Left ventricle myocardium inferior (tissue), 1 donor: ENCODE measurements around the gene RAET1G. TPM values are rescaled to one million over a fixed set of nuclear protein-coding genes. Genes with fewer than 3 reads are reported as not detected.
A peak's percentile ranks its signal among the peaks of the same experiment; 100 is the strongest.
"Not testable (repeated sequence)": the region's sequence is repeated elsewhere in the genome, so short reads cannot be mapped to it uniquely, and the experiment has no call there.

Experiments
- DNase-seq: peaks from one replicate; pipeline ENCODE4 v3.0.0-alpha.2; 2020
- H3K27ac ChIP-seq: fragments of 200-600 bp; replicated peaks from 2 replicates; pipeline ENCODE4 v1.8.0; 2021
- H3K27me3 ChIP-seq: fragments of 200-600 bp; 2 replicates; pipeline ENCODE4 v1.8.0; 2021; ENCODE audit warnings: low read depth
- H3K36me3 ChIP-seq: fragments of 200-600 bp; 2 replicates; pipeline ENCODE4 v1.8.0; 2021
- H3K4me1 ChIP-seq: fragments of 200-600 bp; 2 replicates; pipeline ENCODE4 v1.8.0; 2021
- H3K4me3 ChIP-seq: fragments of 200-600 bp; 2 replicates; pipeline ENCODE4 v1.8.0; 2021; ENCODE audit warnings: mild to moderate bottlenecking, moderate library complexity
- H3K9me3 ChIP-seq: fragments of 200-600 bp; replicated peaks from 2 replicates; pipeline ENCODE4 v1.8.0; 2021
- CTCF ChIP-seq: fragments of 200-600 bp; IDR thresholded peaks from 2 replicates; pipeline ENCODE4 v1.8.0; 2021; ENCODE audit warnings: antibody characterized with exemption, mild to moderate bottlenecking, borderline replicate concordance
- intact Hi-C: fragments of 100-400 bp; cut with micrococcal nuclease; formaldehyde crosslinking; loops from one replicate; pipeline ENCODE4 v1.11.0; 2022
- total RNA-seq: library from RNA; stranded (reverse); fragmentation: NEBNext Ultra II Directional; extraction: Animal tissue kit (Norgen Biotek cat#: 25700); gene quantifications from one replicate; pipeline ENCODE4 v1.2.1, GENCODE V29; 2021
- donor health status: DM: no; HTN: yes; CAD: no; lungs with severe emphysema.

The RAET1G gene
- total RNA-seq, 1 donor from 2014 or later: 0.19 TPM

DNA sequence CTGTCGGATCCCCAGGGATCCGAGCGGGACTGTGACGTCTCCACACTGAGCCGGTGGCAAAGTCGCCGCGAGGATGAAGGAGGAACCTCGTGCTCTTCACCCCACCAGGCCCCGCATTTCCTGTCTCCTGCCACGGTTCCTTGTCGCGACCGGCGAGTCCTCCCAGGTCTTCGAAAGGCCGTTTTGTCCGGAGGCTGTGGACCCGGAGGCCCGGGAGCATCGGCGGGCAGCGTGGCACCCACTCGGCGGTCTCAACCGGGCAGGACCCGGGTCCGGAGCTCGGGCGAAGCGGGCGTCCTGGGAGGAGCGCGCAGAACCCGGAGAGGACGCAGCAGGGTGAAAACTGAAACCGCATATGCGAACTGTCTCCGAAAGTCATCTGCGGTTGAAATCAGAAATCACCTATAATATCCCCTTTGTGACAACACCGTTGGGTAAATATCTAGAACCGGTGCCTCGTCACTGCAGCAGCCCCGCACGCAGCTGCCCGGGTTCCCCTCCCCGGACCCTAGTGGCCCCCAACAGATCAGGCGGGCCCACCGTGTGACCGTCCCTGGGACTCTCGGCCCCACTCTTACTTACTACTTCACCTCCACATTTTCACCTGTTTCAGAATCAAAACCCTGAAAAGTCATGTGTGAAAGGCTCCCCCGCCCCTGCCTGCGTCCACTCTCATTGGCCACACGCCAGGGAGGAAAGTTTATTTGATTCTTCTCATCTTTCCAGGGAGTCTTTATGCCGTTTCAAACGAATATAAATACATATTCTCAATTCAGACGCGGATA lies 15.8 kb upstream of the RAET1G start:
- intact Hi-C loops: no loop called here
- Histone ChIP-seq H3K27ac (no peak overlapping the region), H3K9me3 (no peaks in the 10 kb centered on the region), H3K36me3 (no peaks in the 10 kb centered on the region), H3K4me1 (peaks cover 29% of the 10 kb centered on the region), H3K4me3 (peak overlapping the region; percentile 64), H3K27me3 (peaks cover 83% of the 10 kb centered on the region)
- no peak for TF ChIP-seq CTCF
- DNase-seq: no peak

- H3K27ac ChIP-seq, DNase-seq, H3K36me3 ChIP-seq, H3K9me3 ChIP-seq, intact Hi-C loops: not testable (repeated sequence)
- peaks cover 29% of the 10 kb centered on the region for H3K4me1 ChIP-seq
- H3K4me3 ChIP-seq: peak overlapping the region; percentile 64
- H3K27me3 ChIP-seq: peaks cover 90% of the 10 kb centered on the region
Measured at GRCh38 chr6:149938013-149938570, 15.2 kb upstream of the RAET1G start.

DNA sequence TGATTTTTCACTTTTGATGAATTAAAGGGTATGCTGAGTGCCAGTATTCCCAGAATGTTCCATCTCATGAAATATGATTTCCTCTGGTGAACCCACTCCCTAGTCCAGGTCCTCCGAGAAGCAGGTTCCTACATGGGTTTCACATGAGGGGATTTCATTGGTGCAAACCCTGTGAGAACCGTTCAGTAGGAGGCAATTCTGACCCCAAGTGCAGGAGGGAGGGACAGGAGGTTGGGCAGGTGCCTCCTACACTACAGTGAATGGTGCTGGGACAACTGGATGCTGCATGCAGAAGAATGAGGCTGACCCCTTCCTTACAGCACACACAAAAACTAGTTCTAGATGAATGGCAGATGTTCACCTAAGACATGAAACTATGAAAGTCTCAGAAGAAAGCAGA lies 13.8 kb upstream of the RAET1G start:
- no peak for DNase-seq
- TF ChIP-seq CTCF: no peak
- intact Hi-C loops: no loop called here
- Histone ChIP-seq H3K27ac (no peak overlapping the region), H3K36me3 (no peaks in the 10 kb centered on the region), H3K9me3 (no peaks in the 10 kb centered on the region), H3K27me3 (peaks cover 96% of the 10 kb centered on the region), H3K4me1 (peaks cover 21% of the 10 kb centered on the region), H3K4me3 (no peak overlapping the region)

GRCh38 chr6:149935668-149936067 lies 12.7 kb upstream of the RAET1G start:
- Histone ChIP-seq H3K36me3 (no peaks in the 10 kb centered on the region), H3K27me3 (peaks cover 98% of the 10 kb centered on the region), H3K4me1 (peaks cover 12% of the 10 kb centered on the region), H3K4me3 (no peak overlapping the region), H3K9me3 (no peaks in the 10 kb centered on the region), H3K27ac (no peak overlapping the region)
- TF ChIP-seq CTCF: no peak
- intact Hi-C loops: loop anchor here (2.0 kb wide), 1 partner anchor 81 kb away; no protein-coding TSS in a partner anchor
- no peak for DNase-seq

GRCh38 chr6:149935246-149935645 lies 12.3 kb upstream of the RAET1G start:
- Histone ChIP-seq H3K4me3 (no peak overlapping the region), H3K36me3 (no peaks in the 10 kb centered on the region), H3K27me3 (peaks cover 98% of the 10 kb centered on the region), H3K27ac (no peak overlapping the region), H3K4me1 (peaks cover 12% of the 10 kb centered on the region), H3K9me3 (no peaks in the 10 kb centered on the region)
- DNase-seq: no peak
- intact Hi-C loops: loop anchor here (2.0 kb wide), 1 partner anchor 82 kb away; no protein-coding TSS in a partner anchor
- TF ChIP-seq CTCF: no peak
